ENCODE measurements around the gene SPINK4.

SPINK4 gene

DNA sequence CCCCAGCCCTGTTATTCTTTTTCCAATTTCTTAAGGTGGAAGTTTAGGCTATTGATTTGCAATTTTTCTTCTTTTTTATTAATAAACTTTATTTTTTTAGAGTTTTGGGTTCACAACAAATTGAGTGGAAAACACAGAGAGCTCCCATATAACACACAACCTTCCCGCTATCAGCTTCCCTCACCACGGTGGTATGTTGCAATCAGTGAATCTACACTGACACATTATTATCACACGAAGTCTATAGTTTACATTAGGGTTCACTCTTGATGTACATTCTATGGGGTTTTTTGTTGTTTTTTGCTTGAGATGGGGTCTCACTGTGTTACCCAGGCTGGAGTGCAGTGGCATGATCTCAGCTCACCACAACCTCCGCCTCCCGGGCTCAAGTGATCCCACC, 45.5 kb downstream of the SPINK4 start:
- no peak overlapping the region for H3K4me3 ChIP-seq (ENCODE audit: low read length)
- no peak overlapping the region for H3K9ac ChIP-seq (ENCODE audit: low read length)
- H3K36me3 ChIP-seq (ENCODE audit: control insufficient read depth, insufficient read depth, low read length, severe bottlenecking), result peaks cover 36% of the 10 kb centered on the region
- H3K27me3 ChIP-seq (replicated peaks; ENCODE audit: control insufficient read depth, insufficient read depth, low read length), result no peaks in the 10 kb centered on the region
- peaks cover 4% of the 10 kb centered on the region for H3K4me1 ChIP-seq (ENCODE audit: control insufficient read depth, insufficient read depth, low read length)
- H3K9me3 ChIP-seq (ENCODE audit: control insufficient read depth, low read length), result no peaks in the 10 kb centered on the region
- no peak for DNase-seq (ENCODE audit: low read depth)

DNA sequence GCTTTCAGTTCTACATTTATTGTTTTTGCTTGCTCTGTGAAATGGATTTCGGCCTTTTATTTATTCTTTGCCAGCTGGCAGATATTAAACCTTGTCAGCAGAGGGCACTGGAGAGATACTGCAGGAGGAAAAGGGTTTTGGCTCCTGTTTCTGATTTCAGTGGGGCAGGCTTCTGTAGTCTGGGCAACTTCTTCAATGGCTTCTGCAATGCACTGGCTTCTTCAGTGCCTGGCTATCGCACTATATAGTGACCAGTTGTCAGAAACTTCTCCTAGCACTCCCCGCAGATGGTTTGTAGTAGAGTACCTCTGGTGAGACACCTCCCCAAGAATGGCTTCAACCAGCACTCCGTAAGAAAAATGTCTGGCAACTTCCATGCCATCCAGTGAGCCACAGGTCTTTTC, 47.1 kb downstream of the SPINK4 start:
- peak; percentile 94 for DNase-seq (ENCODE audit: low read depth)
- no peaks in the 10 kb centered on the region for H3K9me3 ChIP-seq (ENCODE audit: control insufficient read depth, low read length)
- H3K4me3 ChIP-seq (ENCODE audit: low read length), result no peak overlapping the region
- H3K27me3 ChIP-seq (replicated peaks; ENCODE audit: control insufficient read depth, insufficient read depth, low read length), result no peaks in the 10 kb centered on the region
- H3K9ac ChIP-seq (ENCODE audit: low read length), result peak overlapping the region; percentile 10
- H3K4me1 ChIP-seq (ENCODE audit: control insufficient read depth, insufficient read depth, low read length), result peaks cover 13% of the 10 kb centered on the region
- peaks cover 24% of the 10 kb centered on the region for H3K36me3 ChIP-seq (ENCODE audit: control insufficient read depth, insufficient read depth, low read length, severe bottlenecking)

DNA sequence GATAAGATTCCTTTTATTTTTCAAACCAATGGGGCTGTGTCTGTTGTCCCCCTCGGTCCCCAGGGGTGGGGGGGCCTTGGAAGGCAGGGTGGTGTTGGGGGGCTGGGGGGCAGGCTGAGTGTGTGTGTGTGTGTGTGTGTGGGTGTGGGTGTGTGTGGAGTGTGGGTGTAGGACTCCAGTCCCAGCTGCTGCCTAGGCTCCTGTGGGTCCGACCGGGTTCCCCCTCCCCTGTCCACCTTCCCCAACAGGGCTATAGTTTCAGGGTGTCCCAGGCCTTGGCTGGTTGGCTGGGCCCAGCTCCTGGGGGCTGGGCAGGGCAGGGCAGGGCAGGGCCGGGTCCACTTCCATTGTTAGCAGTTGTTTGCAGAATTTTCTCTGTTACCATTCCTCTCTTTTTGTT, 48.3 kb downstream of the SPINK4 start:
- peaks cover 18% of the 10 kb centered on the region for H3K36me3 ChIP-seq (ENCODE audit: control insufficient read depth, insufficient read depth, low read length, severe bottlenecking)
- no peak overlapping the region for H3K4me3 ChIP-seq (ENCODE audit: low read length)
- H3K9me3 ChIP-seq (ENCODE audit: control insufficient read depth, low read length), result no peaks in the 10 kb centered on the region

DNA sequence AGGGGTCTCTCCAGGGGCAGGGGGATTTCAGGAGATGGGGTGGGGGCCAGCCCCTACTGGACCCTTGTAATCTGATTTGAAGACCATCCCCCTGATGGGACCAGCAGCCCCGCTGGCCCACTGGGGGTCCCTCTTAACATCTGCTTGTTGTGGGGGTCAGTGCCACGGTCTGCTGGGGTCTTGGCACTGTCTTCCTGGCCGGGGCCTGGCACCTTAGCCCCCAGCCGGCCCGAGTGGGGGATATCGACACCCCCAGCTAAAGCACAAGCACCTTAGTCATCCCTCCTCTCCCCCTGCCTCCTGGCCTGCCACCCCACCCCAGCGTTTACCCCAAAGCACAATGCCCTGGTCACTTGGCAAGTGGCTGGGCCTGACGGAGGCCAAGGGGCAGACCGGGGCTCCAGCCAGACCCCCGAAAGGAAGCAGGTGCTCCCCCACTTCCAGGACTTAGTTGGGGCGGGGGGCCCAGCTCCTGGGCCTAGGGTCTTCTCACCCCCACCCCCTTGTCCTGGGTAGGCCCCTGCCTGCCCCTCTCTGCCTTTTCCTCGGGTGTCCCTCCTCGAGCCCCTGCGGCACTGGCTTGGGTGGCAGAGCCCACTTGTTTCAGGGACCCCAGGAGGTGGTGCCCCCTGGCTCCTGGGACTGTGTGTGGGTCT, 49.0 kb downstream of the SPINK4 start:
- Histone ChIP-seq H3K9me3 (ENCODE audit: control insufficient read depth, low read length) (no peaks in the 10 kb centered on the region), H3K36me3 (ENCODE audit: control insufficient read depth, insufficient read depth, low read length, severe bottlenecking) (peaks cover 12% of the 10 kb centered on the region), H3K4me3 (ENCODE audit: low read length) (no peak overlapping the region), H3K27me3 (replicated peaks; ENCODE audit: control insufficient read depth, insufficient read depth, low read length) (no peaks in the 10 kb centered on the region), H3K9ac (ENCODE audit: low read length) (peak overlapping the region; percentile 98), H3K4me1 (ENCODE audit: control insufficient read depth, insufficient read depth, low read length) (peaks cover 32% of the 10 kb centered on the region)
- DNase-seq (ENCODE audit: low read depth), result no peak

More for the DNA sequence above, 48.3 kb downstream of the SPINK4 start:
- DNase-seq (ENCODE audit: low read depth), result no peak
- peaks cover 25% of the 10 kb centered on the region for H3K4me1 ChIP-seq (ENCODE audit: control insufficient read depth, insufficient read depth, low read length)
- H3K27me3 ChIP-seq (replicated peaks; ENCODE audit: control insufficient read depth, insufficient read depth, low read length), result no peaks in the 10 kb centered on the region
- H3K9ac ChIP-seq (ENCODE audit: low read length), result no peak overlapping the region

DNA sequence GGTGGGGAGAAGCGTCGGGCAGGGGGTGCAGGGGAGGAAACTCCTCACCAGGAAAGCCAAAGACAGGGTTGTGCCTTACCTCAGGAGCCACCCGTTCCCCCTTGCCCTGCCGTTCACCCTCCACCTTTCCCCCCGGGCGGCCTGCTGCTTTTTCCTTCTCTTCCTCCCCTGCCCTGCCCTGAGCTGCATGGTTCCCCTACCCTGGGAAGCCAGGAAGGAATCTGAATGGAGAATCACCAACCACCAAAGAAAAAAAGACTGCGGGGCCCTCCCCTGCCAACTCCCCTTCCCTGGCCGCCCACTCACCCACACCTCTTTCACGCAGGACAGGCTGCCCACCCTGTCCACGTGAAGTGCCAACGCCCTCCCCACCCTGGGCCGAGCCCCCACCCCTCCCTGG, 49.5 kb downstream of the SPINK4 start:
- Histone ChIP-seq H3K36me3 (ENCODE audit: control insufficient read depth, insufficient read depth, low read length, severe bottlenecking) (peaks cover 14% of the 10 kb centered on the region), H3K4me3 (ENCODE audit: low read length) (peak overlapping the region; percentile 95), H3K9ac (ENCODE audit: low read length) (peak overlapping the region; percentile 98), H3K27me3 (replicated peaks; ENCODE audit: control insufficient read depth, insufficient read depth, low read length) (no peaks in the 10 kb centered on the region), H3K9me3 (ENCODE audit: control insufficient read depth, low read length) (no peaks in the 10 kb centered on the region), H3K4me1 (ENCODE audit: control insufficient read depth, insufficient read depth, low read length) (peaks cover 33% of the 10 kb centered on the region)
- DNase-seq (ENCODE audit: low read depth), result peak; percentile 19

DNA sequence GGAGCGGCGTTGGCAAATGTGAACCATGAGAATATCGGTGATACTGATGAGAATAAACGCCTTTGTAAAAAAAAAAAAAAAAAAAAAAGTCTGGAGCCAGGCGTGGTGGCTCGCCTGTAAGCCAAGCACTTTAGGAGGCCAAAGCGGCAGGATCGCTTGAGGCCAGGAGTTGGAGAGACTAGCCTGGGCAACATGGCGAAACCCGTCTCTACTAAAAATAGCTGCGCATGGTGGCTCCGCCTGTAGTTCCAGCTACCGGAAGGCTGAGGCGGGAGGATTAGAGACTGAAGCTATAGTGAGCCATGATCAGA, 49.9 kb downstream of the SPINK4 start:
- no peak for DNase-seq (ENCODE audit: low read depth)
- H3K9me3 ChIP-seq (ENCODE audit: control insufficient read depth, low read length), result no peaks in the 10 kb centered on the region
- H3K4me1 ChIP-seq (ENCODE audit: control insufficient read depth, insufficient read depth, low read length), result peaks cover 33% of the 10 kb centered on the region
- H3K36me3 ChIP-seq (ENCODE audit: control insufficient read depth, insufficient read depth, low read length, severe bottlenecking), result peaks cover 18% of the 10 kb centered on the region
- peak overlapping the region; percentile 98 for H3K9ac ChIP-seq (ENCODE audit: low read length)
- H3K27me3 ChIP-seq (replicated peaks; ENCODE audit: control insufficient read depth, insufficient read depth, low read length), result no peaks in the 10 kb centered on the region
- peak overlapping the region; percentile 95 for H3K4me3 ChIP-seq (ENCODE audit: low read length)

DNA sequence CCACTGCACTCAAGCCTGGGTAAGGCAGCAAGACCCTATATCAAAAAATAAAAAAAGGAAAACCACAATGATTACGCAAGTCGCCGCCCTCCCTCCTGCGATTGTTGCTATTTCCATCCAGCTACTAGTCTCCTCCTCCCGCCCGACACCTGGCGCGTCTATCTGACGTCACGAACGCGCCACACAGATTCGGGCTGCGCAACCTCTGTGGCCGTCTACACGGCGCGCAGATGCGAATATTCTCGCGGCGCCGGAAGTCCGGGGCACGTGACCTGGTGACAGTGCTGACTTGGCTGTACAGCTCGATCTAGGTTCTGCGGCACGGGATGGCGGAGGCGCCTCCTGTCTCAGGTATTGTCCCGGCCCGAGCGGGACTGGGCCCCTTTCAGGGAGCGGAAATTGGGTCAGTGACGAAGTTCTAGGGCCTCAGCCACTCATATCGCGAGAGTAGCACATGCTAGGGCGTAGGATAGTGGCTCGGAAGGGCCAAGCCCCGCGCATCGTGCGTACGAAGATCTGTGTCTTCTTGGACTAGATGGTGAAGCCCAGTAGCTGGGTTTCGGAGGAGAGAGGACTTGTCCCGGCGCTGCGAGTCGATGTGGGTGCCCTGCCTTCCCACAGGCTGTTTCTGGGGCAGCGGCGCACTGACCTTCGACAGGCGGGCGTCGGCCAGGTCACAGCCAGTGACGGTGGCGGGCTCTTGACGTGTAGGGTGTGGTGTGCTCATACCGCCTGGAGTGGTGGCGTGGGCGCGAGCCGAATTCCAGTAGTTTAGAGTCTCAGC, 50.5 kb downstream of the SPINK4 start, which contains the start of gene NFX1:
NFX1 (plus strand) TSS at position 270 of the 784 bp plus-strand sequence; CDS start at position 327, 57 bp downstream.
- H3K4me1 ChIP-seq (ENCODE audit: control insufficient read depth, insufficient read depth, low read length), result peaks cover 33% of the 10 kb centered on the region
- H3K4me3 ChIP-seq (ENCODE audit: low read length), result peak within 1 kb of the TSS; percentile 95
- no peaks in the 10 kb centered on the region for H3K27me3 ChIP-seq (replicated peaks; ENCODE audit: control insufficient read depth, insufficient read depth, low read length)
- no peaks in the 10 kb centered on the region for H3K9me3 ChIP-seq (ENCODE audit: control insufficient read depth, low read length)
- peaks cover 23% of the 10 kb centered on the region for H3K36me3 ChIP-seq (ENCODE audit: control insufficient read depth, insufficient read depth, low read length, severe bottlenecking)
- H3K9ac ChIP-seq (ENCODE audit: low read length), result peak within 1 kb of the TSS; percentile 98
- DNase-seq (ENCODE audit: low read depth), result peak; percentile 99

DNA sequence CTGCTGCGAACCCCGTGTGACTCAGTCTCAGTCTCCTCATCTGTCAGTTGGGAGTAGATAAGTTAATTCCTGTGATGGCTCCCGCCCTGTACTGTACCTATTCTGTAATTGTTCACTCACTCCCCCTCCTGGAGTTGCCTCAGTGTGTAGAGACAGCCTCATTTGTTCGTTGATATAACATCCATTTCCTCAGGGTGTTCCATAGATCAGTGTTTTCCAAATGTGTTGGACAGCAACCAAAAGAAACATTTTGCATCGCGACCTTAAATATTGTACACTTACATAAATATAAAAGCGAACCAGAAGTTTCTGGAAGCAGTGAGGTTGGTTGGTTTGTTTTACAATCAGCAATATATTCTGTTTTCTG, 51.0 kb downstream of the SPINK4 start:
- no peaks in the 10 kb centered on the region for H3K9me3 ChIP-seq (ENCODE audit: control insufficient read depth, low read length)
- no peak for DNase-seq (ENCODE audit: low read depth)
- H3K4me1 ChIP-seq (ENCODE audit: control insufficient read depth, insufficient read depth, low read length), result peaks cover 33% of the 10 kb centered on the region
- peak overlapping the region; percentile 95 for H3K4me3 ChIP-seq (ENCODE audit: low read length)
- H3K36me3 ChIP-seq (ENCODE audit: control insufficient read depth, insufficient read depth, low read length, severe bottlenecking), result peaks cover 28% of the 10 kb centered on the region
- H3K27me3 ChIP-seq (replicated peaks; ENCODE audit: control insufficient read depth, insufficient read depth, low read length), result no peaks in the 10 kb centered on the region
- H3K9ac ChIP-seq (ENCODE audit: low read length), result peak overlapping the region; percentile 98

DNA sequence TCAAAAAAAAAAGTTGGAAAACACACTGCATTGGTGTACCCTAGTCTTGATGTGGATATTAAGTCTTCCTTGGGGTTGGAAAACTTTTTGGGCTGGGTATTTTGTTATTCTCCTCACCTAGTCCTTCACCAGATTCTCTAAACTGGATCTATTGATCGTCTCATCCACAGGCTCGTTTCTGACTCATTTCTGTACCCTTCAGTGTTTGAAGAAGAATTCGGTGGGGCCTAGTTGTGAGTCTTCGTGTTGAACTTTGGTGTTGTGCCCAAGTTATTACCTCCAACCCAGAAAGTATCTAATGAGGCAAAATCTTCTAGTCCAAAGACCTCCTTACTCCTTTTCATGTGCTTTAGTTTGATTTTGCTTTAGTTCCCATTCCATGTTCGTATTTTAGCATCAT, 51.9 kb downstream of the SPINK4 start:
- Histone ChIP-seq H3K4me3 (ENCODE audit: low read length) (peak overlapping the region; percentile 95), H3K27me3 (replicated peaks; ENCODE audit: control insufficient read depth, insufficient read depth, low read length) (no peaks in the 10 kb centered on the region), H3K9ac (ENCODE audit: low read length) (no peak overlapping the region), H3K9me3 (ENCODE audit: control insufficient read depth, low read length) (no peaks in the 10 kb centered on the region), H3K36me3 (ENCODE audit: control insufficient read depth, insufficient read depth, low read length, severe bottlenecking) (peaks cover 37% of the 10 kb centered on the region), H3K4me1 (ENCODE audit: control insufficient read depth, insufficient read depth, low read length) (peaks cover 38% of the 10 kb centered on the region)
- DNase-seq (ENCODE audit: low read depth), result no peak

DNA sequence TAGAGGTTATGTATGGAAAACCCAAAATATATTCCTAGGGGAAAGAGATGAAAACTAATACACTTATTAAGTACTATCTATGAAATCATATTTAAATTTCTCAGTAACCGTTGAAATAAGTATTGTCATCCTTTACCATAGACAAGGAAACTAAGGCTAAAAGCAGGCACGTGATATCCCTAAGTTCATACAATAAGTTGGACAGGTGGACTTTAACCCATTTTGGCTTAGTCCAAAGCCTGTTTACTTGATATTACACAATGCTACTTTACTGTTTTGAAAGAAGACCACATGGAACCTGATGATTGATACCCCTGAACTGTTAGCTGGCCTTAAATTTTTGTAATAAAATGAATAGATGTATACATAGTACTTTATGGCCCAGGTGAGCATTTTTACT, 53.8 kb downstream of the SPINK4 start:
- Histone ChIP-seq H3K4me3 (ENCODE audit: low read length) (no peak overlapping the region), H3K9me3 (ENCODE audit: control insufficient read depth, low read length) (no peaks in the 10 kb centered on the region), H3K36me3 (ENCODE audit: control insufficient read depth, insufficient read depth, low read length, severe bottlenecking) (peaks cover 55% of the 10 kb centered on the region), H3K9ac (ENCODE audit: low read length) (no peak overlapping the region), H3K27me3 (replicated peaks; ENCODE audit: control insufficient read depth, insufficient read depth, low read length) (no peaks in the 10 kb centered on the region), H3K4me1 (ENCODE audit: control insufficient read depth, insufficient read depth, low read length) (peaks cover 39% of the 10 kb centered on the region)
- no peak for DNase-seq (ENCODE audit: low read depth)

DNA sequence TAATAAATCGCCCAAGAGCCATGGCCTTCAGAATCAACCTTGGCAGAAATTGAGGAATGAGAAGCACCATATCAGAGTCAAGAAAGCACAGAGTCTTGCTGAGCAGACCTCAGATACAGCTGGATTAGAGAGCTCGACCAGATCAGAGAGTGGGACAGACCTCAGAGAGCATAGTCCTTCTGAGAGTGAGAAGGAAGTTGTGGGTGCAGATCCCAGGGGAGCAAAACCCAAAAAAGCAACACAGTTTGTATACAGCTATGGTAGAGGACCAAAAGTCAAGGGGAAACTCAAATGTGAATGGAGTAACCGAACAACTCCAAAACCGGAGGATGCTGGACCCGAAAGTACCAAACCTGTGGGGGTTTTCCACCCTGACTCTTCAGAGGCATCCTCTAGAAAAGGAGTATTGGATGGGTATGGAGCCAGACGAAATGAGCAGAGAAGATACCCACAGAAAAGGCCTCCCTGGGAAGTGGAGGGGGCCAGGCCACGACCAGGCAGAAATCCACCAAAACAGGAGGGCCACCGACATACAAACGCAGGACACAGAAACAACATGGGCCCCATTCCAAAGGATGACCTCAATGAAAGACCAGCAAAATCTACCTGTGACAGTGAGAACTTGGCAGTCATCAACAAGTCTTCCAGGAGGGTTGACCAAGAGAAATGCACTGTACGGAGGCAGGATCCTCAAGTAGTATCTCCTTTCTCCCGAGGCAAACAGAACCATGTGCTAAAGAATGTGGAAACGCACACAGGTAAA, 54.9 kb downstream of the SPINK4 start:
- peaks cover 65% of the 10 kb centered on the region for H3K36me3 ChIP-seq (ENCODE audit: control insufficient read depth, insufficient read depth, low read length, severe bottlenecking)

More for the DNA sequence above, 54.9 kb downstream of the SPINK4 start:
- no peak overlapping the region for H3K9ac ChIP-seq (ENCODE audit: low read length)
- H3K9me3 ChIP-seq (ENCODE audit: control insufficient read depth, low read length), result no peaks in the 10 kb centered on the region
- peaks cover 39% of the 10 kb centered on the region for H3K4me1 ChIP-seq (ENCODE audit: control insufficient read depth, insufficient read depth, low read length)
- H3K4me3 ChIP-seq (ENCODE audit: low read length), result no peak overlapping the region
- no peak for DNase-seq (ENCODE audit: low read depth)
- H3K27me3 ChIP-seq (replicated peaks; ENCODE audit: control insufficient read depth, insufficient read depth, low read length), result no peaks in the 10 kb centered on the region
